K562 (cell line): ENCODE measurements around the gene ITPR3.

Experiments used
- ARID2 ChIP-seq: fragments of 450-650 bp; IDR thresholded peaks from 2 replicates; pipeline ENCODE4 v1.6.1; 2017; ENCODE audit warnings: antibody characterized with exemption, mild to moderate bottlenecking
- KLF1 ChIP-seq: fragments of 450-650 bp; IDR thresholded peaks from 2 replicates; pipeline ENCODE4 v1.6.1; 2016; ENCODE audit warnings: missing genetic modification characterization, missing compliant biosample characterization
- MXI1 ChIP-seq: IDR thresholded peaks from 2 replicates; pipeline ENCODE4 v1.6.1; 2011; ENCODE audit warnings: low read depth, mild to moderate bottlenecking, improper control_type of control experiment, low read length
- SNRNP70 ChIP-seq: fragments of 200-400 bp; formaldehyde crosslinking; optimal IDR thresholded peaks from 2 replicates; pipeline ENCODE3; 2017; ENCODE audit warnings: low read depth, low read length
- TAF1 ChIP-seq: IDR thresholded peaks from 2 replicates; pipeline ENCODE4 v1.6.1; 2011; ENCODE audit warnings: mild to moderate bottlenecking, low read length, moderate library complexity; ENCODE audit not compliant: insufficient read depth, control insufficient read depth, severe bottlenecking; ENCODE audit errors: extremely low read depth
- TF ChIP-seq, protein P1 (sequence below): sonication (generic); formaldehyde crosslinking; IDR thresholded peaks from 2 replicates; pipeline ENCODE4 v1.8.0; 2023; ENCODE audit warnings: mild to moderate bottlenecking, missing genetic modification reagents

DNA sequence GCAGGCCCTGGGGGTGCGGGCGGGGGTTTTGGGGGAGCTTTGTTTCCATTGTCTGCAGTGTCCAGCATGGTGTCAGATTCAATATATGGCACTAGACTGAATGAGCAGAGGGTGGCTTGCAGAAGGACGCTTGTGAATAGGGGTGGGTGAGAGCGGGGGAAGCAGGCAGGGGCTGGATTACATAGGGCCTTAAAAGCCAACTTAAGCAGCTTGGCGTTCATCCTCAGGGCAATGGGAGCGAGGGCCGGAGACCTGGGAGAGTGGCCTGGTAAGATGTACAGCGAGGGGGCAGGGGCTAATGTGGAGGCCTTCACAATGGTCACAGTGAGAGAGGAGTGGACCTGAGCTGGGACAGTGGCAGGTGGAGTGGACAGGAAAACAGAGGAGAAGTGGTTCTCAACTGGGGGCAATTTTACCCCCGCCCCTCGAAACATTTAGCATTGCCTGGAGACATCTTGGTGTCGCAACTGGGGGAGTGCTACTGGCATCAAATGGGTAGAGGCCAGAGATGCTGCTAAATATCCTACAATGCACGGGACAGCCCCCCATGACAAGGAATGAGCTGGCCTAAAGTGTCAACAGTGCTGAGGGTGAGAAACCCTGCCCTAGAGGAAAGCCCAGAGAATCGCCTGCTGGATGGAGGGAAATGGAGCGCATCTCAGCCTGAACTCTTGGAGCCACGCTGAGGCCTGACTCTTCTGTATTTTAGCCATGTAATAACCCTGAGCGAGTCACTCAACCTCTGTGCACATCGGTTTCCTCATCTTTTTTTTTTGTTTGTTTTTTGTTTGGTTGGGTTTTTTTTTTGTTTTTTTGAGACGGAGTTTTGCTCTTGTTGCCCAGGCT lies 25.9 kb upstream of the ITPR3 start:
- no peak for TF ChIP-seq SNRNP70
- TF ChIP-seq MXI1 = no peak
- no peak for TF ChIP-seq TAF1
- no peak for TF ChIP-seq KLF1 (tag)
- TF ChIP-seq, protein P1, sequence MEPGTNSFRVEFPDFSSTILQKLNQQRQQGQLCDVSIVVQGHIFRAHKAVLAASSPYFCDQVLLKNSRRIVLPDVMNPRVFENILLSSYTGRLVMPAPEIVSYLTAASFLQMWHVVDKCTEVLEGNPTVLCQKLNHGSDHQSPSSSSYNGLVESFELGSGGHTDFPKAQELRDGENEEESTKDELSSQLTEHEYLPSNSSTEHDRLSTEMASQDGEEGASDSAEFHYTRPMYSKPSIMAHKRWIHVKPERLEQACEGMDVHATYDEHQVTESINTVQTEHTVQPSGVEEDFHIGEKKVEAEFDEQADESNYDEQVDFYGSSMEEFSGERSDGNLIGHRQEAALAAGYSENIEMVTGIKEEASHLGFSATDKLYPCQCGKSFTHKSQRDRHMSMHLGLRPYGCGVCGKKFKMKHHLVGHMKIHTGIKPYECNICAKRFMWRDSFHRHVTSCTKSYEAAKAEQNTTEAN (CRISPR knock-in tag) = no peak
- no peak for TF ChIP-seq ARID2
